SK-N-SH (cell line): ENCODE results near the gene AGAP1.

ENCODE experiments used
- EP300 ChIP-seq, 2 experiments: IDR thresholded peaks; 2 replicates each; pipeline versions ENCODE4 v1.4.0 to v1.6.1; 2012; ENCODE audit warnings: borderline replicate concordance in 1 of 2, low read depth in 1 of 2, low read length in 1 of 2
- EZH2phosphoT487 ChIP-seq: fragments of 200-600 bp; sonication (generic); IDR thresholded peaks from 2 replicates; pipeline ENCODE4 v1.6.1; 2017; ENCODE audit warnings: low read depth, mixed run types, mild to moderate bottlenecking, antibody characterized with exemption, moderate library complexity, borderline replicate concordance
- MAX ChIP-seq: IDR thresholded peaks from 2 replicates; pipeline ENCODE4 v1.4.0; 2012; ENCODE audit warnings: low read depth
- NFIC ChIP-seq: IDR thresholded peaks from 2 replicates; pipeline ENCODE4 v1.4.0; 2012; ENCODE audit warnings: borderline replicate concordance
- POLR2AphosphoS5 ChIP-seq: IDR thresholded peaks from 2 replicates; pipeline ENCODE4 v1.6.1; 2012; ENCODE audit warnings: low read depth, low read length
- RAD21 ChIP-seq: IDR thresholded peaks from 2 replicates; pipeline ENCODE4 v1.6.1; 2012; ENCODE audit warnings: mild to moderate bottlenecking, low read length
- RCOR1 ChIP-seq: fragments of 150-350 bp; IDR thresholded peaks from 2 replicates; pipeline ENCODE4 v1.6.1; 2017; ENCODE audit warnings: antibody characterized with exemption, low read length
- SIN3A ChIP-seq: IDR thresholded peaks from 2 replicates; pipeline ENCODE4 v1.6.1; 2012; ENCODE audit warnings: low read depth, mild to moderate bottlenecking, low read length, moderate library complexity, borderline replicate concordance
- TAF1 ChIP-seq: IDR thresholded peaks from 2 replicates; pipeline ENCODE4 v1.6.1; 2012; ENCODE audit warnings: low read depth, mild to moderate bottlenecking, low read length, moderate library complexity, borderline replicate concordance
- TEAD4 ChIP-seq: IDR thresholded peaks from 2 replicates; pipeline ENCODE4 v1.4.0; 2012; ENCODE audit warnings: mild to moderate bottlenecking, borderline replicate concordance; ENCODE audit not compliant: insufficient read depth
- USF2 ChIP-seq: fragments of 150-350 bp; IDR thresholded peaks from 2 replicates; pipeline ENCODE4 v1.6.1; 2017; ENCODE audit warnings: antibody characterized with exemption, low read length, low read depth, borderline replicate concordance
- YY1 ChIP-seq: IDR thresholded peaks from 2 replicates; pipeline ENCODE4 v1.4.0; 2012; ENCODE audit warnings: low read depth, mild to moderate bottlenecking
- TF ChIP-seq, protein P1 (sequence below): fragments of 200-600 bp; sonication (generic); IDR thresholded peaks from 2 replicates; pipeline ENCODE4 v1.6.1; 2017; ENCODE audit warnings: antibody characterized with exemption, mild to moderate bottlenecking, moderate library complexity
- TF ChIP-seq, protein P2 (sequence below): IDR thresholded peaks from 2 replicates; pipeline ENCODE4 v1.6.1; 2012; ENCODE audit warnings: mild to moderate bottlenecking, low read depth, low read length, moderate library complexity

DNA sequence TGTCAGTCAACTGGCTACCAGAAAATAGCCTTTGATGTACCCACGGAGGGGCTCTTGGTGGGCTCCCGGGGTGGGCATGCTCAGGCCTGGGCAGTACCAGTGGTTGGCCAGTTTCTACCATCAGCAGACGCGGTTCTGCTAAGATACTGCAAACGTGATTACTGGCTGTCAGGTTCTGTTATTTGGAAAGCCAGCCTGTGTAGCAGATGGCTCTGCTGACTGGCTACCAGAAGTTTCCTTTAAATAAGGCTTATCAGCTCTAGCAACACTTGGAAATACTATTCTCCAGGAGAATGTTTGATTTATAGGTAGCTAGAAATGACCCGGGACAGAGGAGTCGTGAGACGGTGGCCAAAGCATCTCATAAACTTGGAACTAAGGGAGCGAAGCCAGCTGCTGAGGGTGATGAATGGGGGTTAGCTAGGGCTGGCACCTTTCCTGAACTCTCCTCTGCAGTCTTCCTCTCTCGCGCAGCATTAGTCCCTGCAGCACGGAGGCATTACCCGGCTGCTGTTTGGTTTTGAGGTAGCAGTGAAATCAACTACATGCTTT lies 171.9 kb downstream of the AGAP1 start:
- TF ChIP-seq TAF1 (no peak), EP300 (IDR thresholded peaks at IDR 0.05; ENCODE audit: borderline replicate concordance in 1 of 2, low read depth in 1 of 2, low read length in 1 of 2) (peak in 1 of 2 experiments; percentile 56; a peak in 1 of 4 replicates), SIN3A (no peak), YY1 (no peak), RCOR1 (peak; percentile 54; the same call in 1 of the 2 replicates), RAD21 (peak; percentile 10; the same call in 1 of the 2 replicates), EZH2phosphoT487 (no peak), POLR2AphosphoS5 (no peak), TEAD4 (no peak), USF2 (no peak), MAX (no peak), NFIC (no peak)
- TF ChIP-seq, protein P1, sequence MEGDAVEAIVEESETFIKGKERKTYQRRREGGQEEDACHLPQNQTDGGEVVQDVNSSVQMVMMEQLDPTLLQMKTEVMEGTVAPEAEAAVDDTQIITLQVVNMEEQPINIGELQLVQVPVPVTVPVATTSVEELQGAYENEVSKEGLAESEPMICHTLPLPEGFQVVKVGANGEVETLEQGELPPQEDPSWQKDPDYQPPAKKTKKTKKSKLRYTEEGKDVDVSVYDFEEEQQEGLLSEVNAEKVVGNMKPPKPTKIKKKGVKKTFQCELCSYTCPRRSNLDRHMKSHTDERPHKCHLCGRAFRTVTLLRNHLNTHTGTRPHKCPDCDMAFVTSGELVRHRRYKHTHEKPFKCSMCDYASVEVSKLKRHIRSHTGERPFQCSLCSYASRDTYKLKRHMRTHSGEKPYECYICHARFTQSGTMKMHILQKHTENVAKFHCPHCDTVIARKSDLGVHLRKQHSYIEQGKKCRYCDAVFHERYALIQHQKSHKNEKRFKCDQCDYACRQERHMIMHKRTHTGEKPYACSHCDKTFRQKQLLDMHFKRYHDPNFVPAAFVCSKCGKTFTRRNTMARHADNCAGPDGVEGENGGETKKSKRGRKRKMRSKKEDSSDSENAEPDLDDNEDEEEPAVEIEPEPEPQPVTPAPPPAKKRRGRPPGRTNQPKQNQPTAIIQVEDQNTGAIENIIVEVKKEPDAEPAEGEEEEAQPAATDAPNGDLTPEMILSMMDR, result no peak
- TF ChIP-seq, protein P2, sequence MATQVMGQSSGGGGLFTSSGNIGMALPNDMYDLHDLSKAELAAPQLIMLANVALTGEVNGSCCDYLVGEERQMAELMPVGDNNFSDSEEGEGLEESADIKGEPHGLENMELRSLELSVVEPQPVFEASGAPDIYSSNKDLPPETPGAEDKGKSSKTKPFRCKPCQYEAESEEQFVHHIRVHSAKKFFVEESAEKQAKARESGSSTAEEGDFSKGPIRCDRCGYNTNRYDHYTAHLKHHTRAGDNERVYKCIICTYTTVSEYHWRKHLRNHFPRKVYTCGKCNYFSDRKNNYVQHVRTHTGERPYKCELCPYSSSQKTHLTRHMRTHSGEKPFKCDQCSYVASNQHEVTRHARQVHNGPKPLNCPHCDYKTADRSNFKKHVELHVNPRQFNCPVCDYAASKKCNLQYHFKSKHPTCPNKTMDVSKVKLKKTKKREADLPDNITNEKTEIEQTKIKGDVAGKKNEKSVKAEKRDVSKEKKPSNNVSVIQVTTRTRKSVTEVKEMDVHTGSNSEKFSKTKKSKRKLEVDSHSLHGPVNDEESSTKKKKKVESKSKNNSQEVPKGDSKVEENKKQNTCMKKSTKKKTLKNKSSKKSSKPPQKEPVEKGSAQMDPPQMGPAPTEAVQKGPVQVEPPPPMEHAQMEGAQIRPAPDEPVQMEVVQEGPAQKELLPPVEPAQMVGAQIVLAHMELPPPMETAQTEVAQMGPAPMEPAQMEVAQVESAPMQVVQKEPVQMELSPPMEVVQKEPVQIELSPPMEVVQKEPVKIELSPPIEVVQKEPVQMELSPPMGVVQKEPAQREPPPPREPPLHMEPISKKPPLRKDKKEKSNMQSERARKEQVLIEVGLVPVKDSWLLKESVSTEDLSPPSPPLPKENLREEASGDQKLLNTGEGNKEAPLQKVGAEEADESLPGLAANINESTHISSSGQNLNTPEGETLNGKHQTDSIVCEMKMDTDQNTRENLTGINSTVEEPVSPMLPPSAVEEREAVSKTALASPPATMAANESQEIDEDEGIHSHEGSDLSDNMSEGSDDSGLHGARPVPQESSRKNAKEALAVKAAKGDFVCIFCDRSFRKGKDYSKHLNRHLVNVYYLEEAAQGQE, result no peak
